Stimulated activated memory B cell treated with anti-CD40 and anti-IgM and Interleukin-4, amounts not matched to agents 10 μg/mL and 1 μg/mL and 100 μg/mL, for 72 hours (primary cell): ENCODE data around the gene PPP2R5E.
"Not testable (repeated sequence)": the region's sequence is repeated elsewhere in the genome, so short reads cannot be mapped to it uniquely, and the experiment has no call there.

ENCODE experiments used
- ATAC-seq: fragments of 150-1000 bp; cut with Tn5 transposase; 2 replicates; pipeline ENCODE4 v1.10.0; 2021
- H3K27ac Mint-ChIP-seq: one replicate; pipeline ENCODE4 v1.8.0; 2022; ENCODE audit warnings: mild to moderate bottlenecking, mixed read lengths
- H3K27me3 Mint-ChIP-seq: one replicate; pipeline ENCODE4 v1.8.0; 2022; ENCODE audit warnings: mixed read lengths
- H3K36me3 Mint-ChIP-seq: one replicate; pipeline ENCODE4 v1.8.0; 2022; ENCODE audit warnings: mixed read lengths
- H3K4me1 Mint-ChIP-seq: one replicate; pipeline ENCODE4 v1.8.0; 2022; ENCODE audit warnings: mixed read lengths
- H3K4me3 Mint-ChIP-seq: one replicate; pipeline ENCODE4 v1.8.0; 2022; ENCODE audit warnings: mild to moderate bottlenecking, moderate library complexity, mixed read lengths
- H3K9me3 Mint-ChIP-seq: one replicate; pipeline ENCODE4 v1.8.0; 2022; ENCODE audit warnings: mixed read lengths

The PPP2R5E gene

GRCh38 chr14:63542231-63542999, 762 bp downstream of the PPP2R5E start:
- peak; percentile 41 for ATAC-seq
- H3K4me3 Mint-ChIP-seq = peak overlapping the region; percentile 86
- peak overlapping the region; percentile 85 for H3K27ac Mint-ChIP-seq
- H3K36me3 Mint-ChIP-seq = peaks cover 15% of the 10 kb centered on the region
- H3K4me1 Mint-ChIP-seq = peaks cover 34% of the 10 kb centered on the region
- no peaks in the 10 kb centered on the region for H3K9me3 Mint-ChIP-seq
- no peaks in the 10 kb centered on the region for H3K27me3 Mint-ChIP-seq

GRCh38 chr14:63535918-63536317, 7.3 kb downstream of the PPP2R5E start:
- no peak overlapping the region for H3K27ac Mint-ChIP-seq
- no peaks in the 10 kb centered on the region for H3K27me3 Mint-ChIP-seq
- H3K36me3 Mint-ChIP-seq = peaks cover 31% of the 10 kb centered on the region
- no peak for ATAC-seq
- H3K4me3 Mint-ChIP-seq = no peak overlapping the region
- H3K9me3 Mint-ChIP-seq = no peaks in the 10 kb centered on the region
- H3K4me1 Mint-ChIP-seq = peaks cover 11% of the 10 kb centered on the region

GRCh38 chr14:63533474-63533873, 9.7 kb downstream of the PPP2R5E start:
- H3K4me1 Mint-ChIP-seq = peaks cover 7% of the 10 kb centered on the region
- no peaks in the 10 kb centered on the region for H3K9me3 Mint-ChIP-seq
- no peaks in the 10 kb centered on the region for H3K27me3 Mint-ChIP-seq
- no peak for ATAC-seq
- peaks cover 28% of the 10 kb centered on the region for H3K36me3 Mint-ChIP-seq
- H3K4me3 Mint-ChIP-seq = no peak overlapping the region
- no peak overlapping the region for H3K27ac Mint-ChIP-seq

- Mint-ChIP-seq H3K4me1 (peaks cover 23% of the 10 kb centered on the region), H3K27ac (peak overlapping the region; percentile 69), H3K27me3 (no peaks in the 10 kb centered on the region), H3K4me3 (peak overlapping the region; percentile 18), H3K36me3 (peaks cover 30% of the 10 kb centered on the region), H3K9me3 (no peaks in the 10 kb centered on the region)
- peak; percentile 100 for ATAC-seq
Observed at GRCh38 chr14:63524537-63525155, 18.5 kb downstream of the PPP2R5E start.

GRCh38 chr14:63523735-63524426, 19.3 kb downstream of the PPP2R5E start:
- no peak overlapping the region for H3K4me3 Mint-ChIP-seq
- ATAC-seq = no peak
- H3K9me3 Mint-ChIP-seq = no peaks in the 10 kb centered on the region
- peaks cover 23% of the 10 kb centered on the region for H3K4me1 Mint-ChIP-seq
- H3K27me3 Mint-ChIP-seq = no peaks in the 10 kb centered on the region
- H3K27ac Mint-ChIP-seq = no peak overlapping the region
- H3K36me3 Mint-ChIP-seq = peaks cover 24% of the 10 kb centered on the region

GRCh38 chr14:63522511-63522910, 20.7 kb downstream of the PPP2R5E start:
- peaks cover 23% of the 10 kb centered on the region for H3K4me1 Mint-ChIP-seq

GRCh38 chr14:63517354-63517753, 25.8 kb downstream of the PPP2R5E start:
- Mint-ChIP-seq H3K4me1 (peaks cover 29% of the 10 kb centered on the region), H3K9me3 (no peaks in the 10 kb centered on the region), H3K27ac (no peak overlapping the region), H3K4me3 (no peak overlapping the region), H3K27me3 (no peaks in the 10 kb centered on the region), H3K36me3 (peaks cover 8% of the 10 kb centered on the region)
- no peak for ATAC-seq

More at GRCh38 chr14:63522511-63522910, 20.7 kb downstream of the PPP2R5E start:
- not testable (repeated sequence) for ATAC-seq, H3K27me3 Mint-ChIP-seq, H3K4me3 Mint-ChIP-seq, H3K27ac Mint-ChIP-seq, H3K9me3 Mint-ChIP-seq
- H3K36me3 Mint-ChIP-seq = peaks cover 24% of the 10 kb centered on the region

GRCh38 chr14:63515240-63515639, 27.9 kb downstream of the PPP2R5E start:
- Mint-ChIP-seq H3K4me3 (no peak overlapping the region), H3K4me1 (peaks cover 46% of the 10 kb centered on the region), H3K9me3 (no peaks in the 10 kb centered on the region), H3K36me3 (peaks cover 15% of the 10 kb centered on the region), H3K27ac (no peak overlapping the region), H3K27me3 (no peaks in the 10 kb centered on the region)
- ATAC-seq = no peak

- Mint-ChIP-seq H3K36me3 (peaks cover 13% of the 10 kb centered on the region), H3K27me3 (no peaks in the 10 kb centered on the region), H3K9me3 (no peaks in the 10 kb centered on the region), H3K27ac (no peak overlapping the region), H3K4me3 (no peak overlapping the region), H3K4me1 (peaks cover 49% of the 10 kb centered on the region)
- no peak for ATAC-seq
Observed at GRCh38 chr14:63513756-63514155, 29.4 kb downstream of the PPP2R5E start.

- no peaks in the 10 kb centered on the region for H3K27me3 Mint-ChIP-seq
- peaks cover 22% of the 10 kb centered on the region for H3K36me3 Mint-ChIP-seq
- peaks cover 4% of the 10 kb centered on the region for H3K9me3 Mint-ChIP-seq
- ATAC-seq = no peak
- H3K4me1 Mint-ChIP-seq = peaks cover 49% of the 10 kb centered on the region
- no peak overlapping the region for H3K4me3 Mint-ChIP-seq
- H3K27ac Mint-ChIP-seq = peak overlapping the region; percentile 47
Observed at GRCh38 chr14:63512861-63513260, 30.3 kb downstream of the PPP2R5E start.

GRCh38 chr14:63510538-63510937, 32.6 kb downstream of the PPP2R5E start:
- no peaks in the 10 kb centered on the region for H3K27me3 Mint-ChIP-seq
- peaks cover 4% of the 10 kb centered on the region for H3K9me3 Mint-ChIP-seq
- peak overlapping the region; percentile 17 for H3K27ac Mint-ChIP-seq
- peaks cover 50% of the 10 kb centered on the region for H3K4me1 Mint-ChIP-seq
- no peak overlapping the region for H3K4me3 Mint-ChIP-seq
- H3K36me3 Mint-ChIP-seq = peaks cover 35% of the 10 kb centered on the region
- ATAC-seq = peak; percentile 39

- no peak overlapping the region for H3K27ac Mint-ChIP-seq
Observed at GRCh38 chr14:63508033-63508432, 35.1 kb downstream of the PPP2R5E start.

GRCh38 chr14:63504648-63505047, 38.5 kb downstream of the PPP2R5E start:
- Mint-ChIP-seq H3K27me3 (no peaks in the 10 kb centered on the region), H3K4me3 (no peak overlapping the region), H3K9me3 (peaks cover 4% of the 10 kb centered on the region), H3K27ac (no peak overlapping the region), H3K36me3 (peaks cover 41% of the 10 kb centered on the region), H3K4me1 (peaks cover 25% of the 10 kb centered on the region)
- ATAC-seq = no peak

More at GRCh38 chr14:63508033-63508432, 35.1 kb downstream of the PPP2R5E start:
- Mint-ChIP-seq H3K4me1 (peaks cover 38% of the 10 kb centered on the region), H3K36me3 (peaks cover 38% of the 10 kb centered on the region), H3K4me3 (no peak overlapping the region), H3K27me3 (no peaks in the 10 kb centered on the region), H3K9me3 (peaks cover 4% of the 10 kb centered on the region)
- ATAC-seq = no peak

- Mint-ChIP-seq H3K9me3 (no peaks in the 10 kb centered on the region), H3K36me3 (peaks cover 31% of the 10 kb centered on the region), H3K4me3 (no peak overlapping the region), H3K4me1 (peaks cover 46% of the 10 kb centered on the region), H3K27me3 (no peaks in the 10 kb centered on the region), H3K27ac (no peak overlapping the region)
- no peak for ATAC-seq
Observed at GRCh38 chr14:63501429-63501828, 41.7 kb downstream of the PPP2R5E start.

- Mint-ChIP-seq H3K4me1 (peaks cover 38% of the 10 kb centered on the region), H3K27ac (no peak overlapping the region)
Observed at GRCh38 chr14:63499701-63500250, 43.4 kb downstream of the PPP2R5E start.

More at GRCh38 chr14:63499701-63500250, 43.4 kb downstream of the PPP2R5E start:
- no peak for ATAC-seq
- no peaks in the 10 kb centered on the region for H3K9me3 Mint-ChIP-seq
- H3K27me3 Mint-ChIP-seq = no peaks in the 10 kb centered on the region
- H3K4me3 Mint-ChIP-seq = no peak overlapping the region
- H3K36me3 Mint-ChIP-seq = peaks cover 24% of the 10 kb centered on the region
